ENCODE data around the gene MLH1.

The MLH1 gene

GRCh38 chr3:36945333-36945980, 47.9 kb upstream of the MLH1 start:
- TF ChIP-seq SIN3A (IDR thresholded peaks at IDR 0.05; ENCODE audit: borderline replicate concordance, insufficient read depth, low read length) (no peak), TAF1 (IDR thresholded peaks at IDR 0.05; ENCODE audit: borderline replicate concordance, insufficient read depth, low read length) (no peak), REST (IDR thresholded peaks at IDR 0.05; ENCODE audit: insufficient read depth in 1 of 2, low read depth in 2 of 2, low read length in 2 of 2) (no peak), POLR2AphosphoS5 (IDR thresholded peaks at IDR 0.05; ENCODE audit: low read depth, low read length) (no peak), FOXP2 (optimal IDR thresholded peaks at IDR 0.05; ENCODE audit: borderline replicate concordance, extremely low read depth, extremely low read length, insufficient read depth) (no peak)

GRCh38 chr3:36954452-36955134, 38.7 kb upstream of the MLH1 start:
- TF ChIP-seq TAF1 (IDR thresholded peaks at IDR 0.05; ENCODE audit: borderline replicate concordance, insufficient read depth, low read length) (no peak), POLR2AphosphoS5 (IDR thresholded peaks at IDR 0.05; ENCODE audit: low read depth, low read length) (no peak), FOXP2 (optimal IDR thresholded peaks at IDR 0.05; ENCODE audit: borderline replicate concordance, extremely low read depth, extremely low read length, insufficient read depth) (no peak), REST (IDR thresholded peaks at IDR 0.05; ENCODE audit: insufficient read depth in 1 of 2, low read depth in 2 of 2, low read length in 2 of 2) (no peak), SIN3A (IDR thresholded peaks at IDR 0.05; ENCODE audit: borderline replicate concordance, insufficient read depth, low read length) (no peak)

- TF ChIP-seq SIN3A (IDR thresholded peaks at IDR 0.05; ENCODE audit: borderline replicate concordance, insufficient read depth, low read length), result no peak
- TF ChIP-seq TAF1 (IDR thresholded peaks at IDR 0.05; ENCODE audit: borderline replicate concordance, insufficient read depth, low read length), result no peak
- TF ChIP-seq POLR2AphosphoS5 (IDR thresholded peaks at IDR 0.05; ENCODE audit: low read depth, low read length), result no peak
- TF ChIP-seq REST (IDR thresholded peaks at IDR 0.05; ENCODE audit: insufficient read depth in 1 of 2, low read depth in 2 of 2, low read length in 2 of 2), result no peak
- TF ChIP-seq FOXP2 (optimal IDR thresholded peaks at IDR 0.05; ENCODE audit: borderline replicate concordance, extremely low read depth, extremely low read length, insufficient read depth), result no peak
Observed at GRCh38 chr3:36956155-36956554, 37.2 kb upstream of the MLH1 start.

- TF ChIP-seq FOXP2 (optimal IDR thresholded peaks at IDR 0.05; ENCODE audit: borderline replicate concordance, extremely low read depth, extremely low read length, insufficient read depth) (no peak), REST (IDR thresholded peaks at IDR 0.05; ENCODE audit: insufficient read depth in 1 of 2, low read depth in 2 of 2, low read length in 2 of 2) (no peak), TAF1 (IDR thresholded peaks at IDR 0.05; ENCODE audit: borderline replicate concordance, insufficient read depth, low read length) (no peak), POLR2AphosphoS5 (IDR thresholded peaks at IDR 0.05; ENCODE audit: low read depth, low read length) (no peak), SIN3A (IDR thresholded peaks at IDR 0.05; ENCODE audit: borderline replicate concordance, insufficient read depth, low read length) (no peak)
Observed at GRCh38 chr3:36957063-36957462, 36.3 kb upstream of the MLH1 start.
